MCF 10A (cell line): ENCODE results near the gene C10orf95. TPM values are rescaled to one million over a fixed set of nuclear protein-coding genes. Genes with fewer than 3 reads are reported as not detected.

Experiments
- BruUV-seq: library from RNA; stranded (reverse); fragments of 400-500 nt; replicated peaks from 2 replicates; lab custom pipeline; 2021; lab: Mats Ljungman, UMichigan
- CTCF ChIA-PET: fragments of 300-600 bp; sonication (Branson Sonifier 250); formaldehyde crosslinking; extraction: SDS; loops from one replicate; lab custom pipeline; 2021; ENCODE audit warnings: antibody characterized with exemption, inconsistent platforms; lab: Yijun Ruan, JAX
- POLR2A ChIA-PET: fragments of 300-600, 350-650 bp; sonication (Branson Sonifier 250); formaldehyde crosslinking; extraction: SDS; loops from one replicate; lab custom pipeline; 2020; ENCODE audit warnings: antibody characterized with exemption, inconsistent platforms; lab: Yijun Ruan, JAX
- DNase-seq: peaks from one replicate; pipeline ENCODE4 v3.0.0-alpha.2; 2018; ENCODE audit not compliant: unreplicated experiment
- H3K27ac Mint-ChIP-seq: one replicate; pipeline ENCODE4 v1.8.0; 2022; ENCODE audit warnings: mild to moderate bottlenecking, low read depth, mixed read lengths; ENCODE audit not compliant: unreplicated experiment
- H3K27me3 Mint-ChIP-seq: one replicate; pipeline ENCODE4 v1.8.0; 2022; ENCODE audit warnings: mixed read lengths; ENCODE audit not compliant: insufficient read depth, unreplicated experiment
- H3K36me3 Mint-ChIP-seq: one replicate; pipeline ENCODE4 v1.8.0; 2022; ENCODE audit warnings: mild to moderate bottlenecking, moderate library complexity, mixed read lengths; ENCODE audit not compliant: insufficient read depth, unreplicated experiment
- H3K4me1 Mint-ChIP-seq: one replicate; pipeline ENCODE4 v1.8.0; 2022; ENCODE audit warnings: mixed read lengths; ENCODE audit not compliant: insufficient read depth, unreplicated experiment
- H3K4me3 Mint-ChIP-seq: one replicate; pipeline ENCODE4 v1.8.0; 2022; ENCODE audit warnings: mild to moderate bottlenecking, moderate library complexity, mixed read lengths; ENCODE audit not compliant: unreplicated experiment
- H3K9me3 Mint-ChIP-seq: one replicate; pipeline ENCODE4 v1.8.0; 2022; ENCODE audit warnings: mixed read lengths; ENCODE audit not compliant: unreplicated experiment
- CTCF ChIP-seq: fragments of 200-600 bp; IDR thresholded peaks from one replicate; pipeline ENCODE4 v1.8.0; 2022; ENCODE audit warnings: antibody characterized with exemption, mild to moderate bottlenecking; ENCODE audit not compliant: unreplicated experiment
- intact Hi-C: fragments of 100-400 bp; cut with micrococcal nuclease; formaldehyde crosslinking; loops from 2 replicates; pipeline ENCODE4 v1.14.1; 2022
- total RNA-seq: library from RNA; stranded (reverse); gene quantifications from 2 replicates; pipeline ENCODE4 v1.2.3, GENCODE V29; 2022

The C10orf95 gene
- total RNA-seq, 1 experiment from 2014 or later: 0.63 TPM

GRCh38 chr10:102418622-102419268, 32.6 kb downstream of the C10orf95 start, which contains the start of gene PSD:
Gene PSD (minus strand): TSS chr10:102418785. CDS start chr10:102417038, 1,747 bp downstream.
- no peak for DNase-seq
- Mint-ChIP-seq H3K27ac (no peak within 1 kb of the TSS), H3K36me3 (peaks cover 13% of the 10 kb centered on the region), H3K9me3 (no peaks in the 10 kb centered on the region), H3K4me1 (peaks cover 5% of the 10 kb centered on the region), H3K27me3 (peaks cover 11% of the 10 kb centered on the region), H3K4me3 (peak within 1 kb of the TSS; percentile 99)
- intact Hi-C loops: no loop called here
- POLR2A ChIA-PET: interaction anchor here (0.7 kb wide), 1 partner anchor 58 kb away, joined by 3 read pairs; no protein-coding TSS in a partner anchor
- CTCF ChIA-PET: no interaction called here
- no TSS peak for BruUV-seq
- TF ChIP-seq CTCF: no peak

GRCh38 chr10:102416695-102417094, 34.6 kb downstream of the C10orf95 start:
- Mint-ChIP-seq H3K4me1 (peaks cover 5% of the 10 kb centered on the region), H3K36me3 (no peaks in the 10 kb centered on the region), H3K27ac (no peak overlapping the region), H3K27me3 (peaks cover 26% of the 10 kb centered on the region), H3K9me3 (no peaks in the 10 kb centered on the region), H3K4me3 (no peak overlapping the region)
- CTCF ChIA-PET: interaction anchor here (0.5 to 2.2 kb wide), 4 partner anchors 13 to 579 kb away, joined by 3 to 10 read pairs (median 6); no protein-coding TSS in a partner anchor
- POLR2A ChIA-PET: interaction anchor here (0.5 to 0.8 kb wide), 2 partner anchors 44 to 58 kb away, joined by 3 read pairs; no protein-coding TSS in a partner anchor
- TF ChIP-seq CTCF: no peak
- no peak for DNase-seq
- no TSS peak for BruUV-seq
- intact Hi-C loops: no loop called here

- no TSS peak for BruUV-seq
- Mint-ChIP-seq H3K27ac (no peak overlapping the region), H3K9me3 (no peaks in the 10 kb centered on the region), H3K36me3 (no peaks in the 10 kb centered on the region), H3K4me3 (no peak overlapping the region), H3K4me1 (peaks cover 5% of the 10 kb centered on the region), H3K27me3 (peaks cover 30% of the 10 kb centered on the region)
- intact Hi-C loops: no loop called here
- ChIA-PET POLR2A (interaction anchor here (0.8 kb wide), 1 partner anchor 58 kb away, joined by 3 read pairs; no protein-coding TSS in a partner anchor), CTCF (interaction anchor here (0.5 to 2.2 kb wide), 5 partner anchors 12 to 579 kb away, joined by 4 to 10 read pairs (median 6); no protein-coding TSS in a partner anchor)
- DNase-seq: no peak
- no peak for TF ChIP-seq CTCF
Observed at GRCh38 chr10:102416283-102416682, 35.1 kb downstream of the C10orf95 start.

GRCh38 chr10:102414749-102415148, 36.6 kb downstream of the C10orf95 start:
- intact Hi-C loops: no loop called here
- Mint-ChIP-seq H3K4me1 (peaks cover 5% of the 10 kb centered on the region), H3K36me3 (no peaks in the 10 kb centered on the region), H3K27ac (no peak overlapping the region), H3K4me3 (no peak overlapping the region), H3K27me3 (peaks cover 44% of the 10 kb centered on the region), H3K9me3 (no peaks in the 10 kb centered on the region)
- ChIA-PET POLR2A (interaction anchor here (0.9 to 1.1 kb wide), 3 partner anchors 11 to 263 kb away, joined by 3 to 5 read pairs (median 3); no protein-coding TSS in a partner anchor), CTCF (interaction anchor here (0.6 to 2.2 kb wide), 4 partner anchors 11 to 33 kb away, joined by 3 to 10 read pairs (median 6); no protein-coding TSS in a partner anchor)
- DNase-seq: no peak
- BruUV-seq: no TSS peak
- no peak for TF ChIP-seq CTCF
